ENCODE measurements around the gene TULP4. TPM values are rescaled to one million over a fixed set of nuclear protein-coding genes. Genes with fewer than 3 reads are reported as not detected.

Gene TULP4
- total RNA-seq, 1 donor from 2014 or later = 18.5 TPM

DNA sequence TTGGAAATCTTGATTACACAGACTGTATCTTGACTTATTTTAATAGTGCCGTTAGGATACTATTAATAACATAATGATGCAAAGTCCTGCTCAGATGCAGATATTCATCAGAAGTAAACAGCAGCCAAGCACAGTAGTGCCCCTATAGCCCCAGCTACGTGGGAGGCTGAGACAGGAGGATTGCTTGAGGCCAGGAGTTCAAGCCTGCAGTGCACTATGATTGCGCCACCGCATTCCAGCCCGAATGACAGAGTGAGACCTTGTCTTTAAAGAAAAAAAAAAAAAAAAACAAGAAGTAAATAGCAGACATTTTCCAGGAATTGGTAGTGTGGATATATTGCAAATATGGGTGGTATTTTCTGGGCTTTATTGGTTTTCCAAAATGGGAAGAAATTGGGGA lies 61.8 kb downstream of the TULP4 start:
- Histone ChIP-seq H3K36me3 (no peaks in the 10 kb centered on the region), H3K4me3 (no peak overlapping the region), H3K27ac (no peak overlapping the region), H3K27me3 (no peaks in the 10 kb centered on the region), H3K9me3 (no peaks in the 10 kb centered on the region), H3K4me1 (peaks cover 0 to 3% of the 10 kb centered on the region in 2 donors)
- intact Hi-C loops (cut with DNase I) = no loop called here
- TF ChIP-seq CTCF (IDR thresholded peaks at IDR 0.05) = no peak
- no peak for DNase-seq (ENCODE audit: low spot score in 2 of 2)

- Histone ChIP-seq H3K36me3 (no peaks in the 10 kb centered on the region), H3K9me3 (no peaks in the 10 kb centered on the region), H3K4me1 (peaks cover 0 to 3% of the 10 kb centered on the region in 2 donors), H3K27me3 (no peaks in the 10 kb centered on the region), H3K4me3 (no peak overlapping the region), H3K27ac (no peak overlapping the region)
- intact Hi-C loops (cut with DNase I) = no loop called here
- no peak for TF ChIP-seq CTCF (IDR thresholded peaks at IDR 0.05)
- no peak for DNase-seq (ENCODE audit: low spot score in 2 of 2)
These were observed 64.4 kb downstream of the TULP4 start for GRCh38 chr6:158376631-158377081.

DNA sequence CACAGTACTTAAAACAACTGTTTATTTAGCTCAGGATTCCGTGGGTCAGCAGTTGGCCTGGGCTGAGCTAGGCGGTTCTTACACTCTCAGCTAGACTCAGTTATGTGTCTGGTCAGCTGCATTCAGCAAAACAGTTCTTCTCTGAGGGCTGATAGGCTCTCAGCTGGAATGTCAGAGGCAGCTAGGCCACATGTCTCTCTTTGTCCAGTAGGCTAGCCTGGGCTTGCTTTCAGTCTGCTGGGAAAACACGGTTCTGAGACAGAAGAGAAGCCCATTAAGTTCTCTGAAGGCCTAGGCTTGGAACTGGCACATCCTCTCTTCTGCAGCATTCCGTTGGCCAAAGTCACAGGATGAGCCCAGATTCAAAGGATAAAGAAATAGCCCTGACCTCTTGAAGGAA lies 65.6 kb downstream of the TULP4 start:
- DNase-seq (ENCODE audit: low spot score in 2 of 2) = no peak
- intact Hi-C loops (cut with DNase I) = no loop called here
- Histone ChIP-seq H3K27ac (no peak overlapping the region), H3K36me3 (no peaks in the 10 kb centered on the region), H3K9me3 (no peaks in the 10 kb centered on the region), H3K4me1 (peaks cover 0 to 3% of the 10 kb centered on the region in 2 donors), H3K27me3 (no peaks in the 10 kb centered on the region), H3K4me3 (no peak overlapping the region)
- no peak for TF ChIP-seq CTCF (IDR thresholded peaks at IDR 0.05)

- intact Hi-C loops (cut with DNase I) = no loop called here
- TF ChIP-seq CTCF (IDR thresholded peaks at IDR 0.05) = no peak
- Histone ChIP-seq H3K27ac (no peak overlapping the region), H3K4me3 (no peak overlapping the region), H3K4me1 (no peaks in the 10 kb centered on the region), H3K27me3 (no peaks in the 10 kb centered on the region), H3K36me3 (no peaks in the 10 kb centered on the region), H3K9me3 (no peaks in the 10 kb centered on the region)
- DNase-seq (ENCODE audit: low spot score in 2 of 2) = no peak
These were observed 67.1 kb downstream of the TULP4 start for GRCh38 chr6:158379336-158379735.

- Histone ChIP-seq H3K4me3 (no peak overlapping the region), H3K36me3 (no peaks in the 10 kb centered on the region), H3K4me1 (no peaks in the 10 kb centered on the region), H3K27me3 (no peaks in the 10 kb centered on the region), H3K9me3 (no peaks in the 10 kb centered on the region), H3K27ac (no peak overlapping the region)
- DNase-seq (ENCODE audit: low spot score in 2 of 2) = no peak
- TF ChIP-seq CTCF (IDR thresholded peaks at IDR 0.05) = no peak
- intact Hi-C loops (cut with DNase I) = no loop called here
These were observed 68.9 kb downstream of the TULP4 start for GRCh38 chr6:158381214-158381613.

- Histone ChIP-seq H3K27me3 (no peaks in the 10 kb centered on the region), H3K4me1 (no peaks in the 10 kb centered on the region), H3K9me3 (no peaks in the 10 kb centered on the region), H3K27ac (no peak overlapping the region), H3K4me3 (no peak overlapping the region), H3K36me3 (no peaks in the 10 kb centered on the region)
- TF ChIP-seq CTCF (IDR thresholded peaks at IDR 0.05) = no peak
- no peak for DNase-seq (ENCODE audit: low spot score in 2 of 2)
- intact Hi-C loops (cut with DNase I) = no loop called here
These were observed 70.2 kb downstream of the TULP4 start for GRCh38 chr6:158382491-158382890.
